Peyer's patch (tissue), 4 donors: ENCODE data around the gene EDEM1. TPM values are rescaled to one million over a fixed set of nuclear protein-coding genes. Genes with fewer than 3 reads are reported as not detected.
"Not testable (repeated sequence)": the region's sequence is repeated elsewhere in the genome, so short reads cannot be mapped to it uniquely, and the experiment has no call there.

Source experiments
- DNase-seq, 3 donors: peaks; one replicate each; pipeline ENCODE4 v3.0.0-alpha.2; 2017 to 2019
- H3K27ac ChIP-seq, 4 donors: fragments of 200-600 bp; sonication (generic); one replicate each; pipeline ENCODE4 v1.5.1; 2016 to 2019
- H3K27me3 ChIP-seq, 2 donors: fragments of 200-600 bp; sonication (generic); one replicate each; pipeline ENCODE4 v1.5.1; 2019
- H3K36me3 ChIP-seq, 3 donors: fragments of 200-600 bp; sonication (generic); one replicate each; pipeline ENCODE4 v1.5.1; 2016 to 2019
- H3K4me1 ChIP-seq, 4 donors: fragments of 200-600 bp; sonication (generic); one replicate each; pipeline ENCODE4 v1.5.1; 2016 to 2019
- H3K4me3 ChIP-seq, 4 donors: fragments of 200-600 bp; sonication (generic); 1 replicate in 3 of 4; 2 replicates in 1 of 4; pipeline ENCODE4 v1.5.1; 2016 to 2019; ENCODE audit warnings: mild to moderate bottlenecking in 1 of 4
- H3K9me3 ChIP-seq, 4 donors: fragments of 200-600 bp; sonication (generic); one replicate each; pipeline ENCODE4 v1.5.1; 2016 to 2019; ENCODE audit warnings: mild to moderate bottlenecking in 1 of 4
- CTCF ChIP-seq, 6 experiments: fragments of 450-650 bp in 4 of 6; fragments of 200-600 bp in 2 of 6; sonication (generic) in 1 of 6; IDR thresholded peaks; one replicate each; pipeline ENCODE4 v1.5.1; 2017 to 2019; ENCODE audit warnings: antibody characterized with exemption in 6 of 6, mild to moderate bottlenecking in 3 of 6, moderate library complexity in 1 of 6
- POLR2A ChIP-seq, 2 donors: fragments of 450-650 bp; IDR thresholded peaks; one replicate each; pipeline ENCODE4 v1.5.1; 2017; ENCODE audit warnings: antibody characterized with exemption in 2 of 2, mild to moderate bottlenecking in 2 of 2, moderate library complexity in 2 of 2
- total RNA-seq, 4 donors: library from RNA; depleted of rRNA; stranded (reverse); fragments of >200 nt; gene quantifications; one replicate each; pipeline ENCODE4 v1.1.0, GENCODE V29; 2016

EDEM1 gene
- total RNA-seq, 4 donors from 2014 or later: 50.1 to 118 (median 58.8) TPM

GRCh38 chr3:5143464-5143863 lies 44.0 kb upstream of the EDEM1 start:
- H3K27ac ChIP-seq: no peak overlapping the region
- H3K4me1 ChIP-seq: peaks cover 0 to 8% (median 0%) of the 10 kb centered on the region in 4 donors
- DNase-seq: no peak
- no peaks in the 10 kb centered on the region for H3K36me3 ChIP-seq
- H3K9me3 ChIP-seq: no peaks in the 10 kb centered on the region
- H3K4me3 ChIP-seq: no peak overlapping the region
- no peaks in the 10 kb centered on the region for H3K27me3 ChIP-seq
- TF ChIP-seq POLR2A (IDR thresholded peaks at IDR 0.05): no peak
- TF ChIP-seq CTCF (IDR thresholded peaks at IDR 0.05): no peak

- H3K27me3 ChIP-seq: no peaks in the 10 kb centered on the region
- no peaks in the 10 kb centered on the region for H3K36me3 ChIP-seq
- H3K27ac ChIP-seq: no peak overlapping the region
- no peak overlapping the region for H3K4me3 ChIP-seq
- DNase-seq: no peak
- TF ChIP-seq POLR2A (IDR thresholded peaks at IDR 0.05) (no peak), CTCF (IDR thresholded peaks at IDR 0.05) (no peak)
- H3K9me3 ChIP-seq: no peaks in the 10 kb centered on the region
- peaks cover 0 to 12% (median 0%) of the 10 kb centered on the region in 4 donors for H3K4me1 ChIP-seq
These were observed 43.1 kb upstream of the EDEM1 start for GRCh38 chr3:5144316-5144994.

- H3K4me1 ChIP-seq: peaks cover 0 to 12% (median 0%) of the 10 kb centered on the region in 4 donors
- no peaks in the 10 kb centered on the region for H3K9me3 ChIP-seq
- no peaks in the 10 kb centered on the region for H3K36me3 ChIP-seq
- H3K27me3 ChIP-seq: no peaks in the 10 kb centered on the region
- TF ChIP-seq POLR2A (IDR thresholded peaks at IDR 0.05): no peak
- TF ChIP-seq CTCF (IDR thresholded peaks at IDR 0.05): no peak
- H3K27ac ChIP-seq: no peak overlapping the region
- H3K4me3 ChIP-seq: no peak overlapping the region
- no peak for DNase-seq
These were observed 42.4 kb upstream of the EDEM1 start for GRCh38 chr3:5145120-5145519.

- H3K27ac ChIP-seq, DNase-seq, H3K4me3 ChIP-seq, H3K9me3 ChIP-seq, H3K36me3 ChIP-seq, H3K27me3 ChIP-seq: not testable (repeated sequence)
- H3K4me1 ChIP-seq: peaks cover 0 to 12% (median 0%) of the 10 kb centered on the region in 4 donors
These were observed 40.4 kb upstream of the EDEM1 start for GRCh38 chr3:5147152-5147551.

- no peaks in the 10 kb centered on the region for H3K9me3 ChIP-seq
- no peak overlapping the region for H3K4me3 ChIP-seq
- no peak overlapping the region for H3K27ac ChIP-seq
- H3K4me1 ChIP-seq: peaks cover 0 to 7% (median 0%) of the 10 kb centered on the region in 4 donors
- H3K27me3 ChIP-seq: no peaks in the 10 kb centered on the region
- DNase-seq: no peak
- no peak for TF ChIP-seq POLR2A (IDR thresholded peaks at IDR 0.05)
- TF ChIP-seq CTCF (IDR thresholded peaks at IDR 0.05): no peak
- H3K36me3 ChIP-seq: no peaks in the 10 kb centered on the region
These were observed 38.1 kb upstream of the EDEM1 start for GRCh38 chr3:5149306-5149880.

GRCh38 chr3:5151586-5151985 lies 35.9 kb upstream of the EDEM1 start:
- TF ChIP-seq CTCF (IDR thresholded peaks at IDR 0.05): no peak
- TF ChIP-seq POLR2A (IDR thresholded peaks at IDR 0.05): no peak

More at GRCh38 chr3:5151586-5151985, 35.9 kb upstream of the EDEM1 start:
- Histone ChIP-seq H3K27me3 (no peaks in the 10 kb centered on the region), H3K27ac (no peak overlapping the region), H3K36me3 (no peaks in the 10 kb centered on the region), H3K9me3 (no peaks in the 10 kb centered on the region), H3K4me1 (peaks cover 0 to 7% (median 0%) of the 10 kb centered on the region in 4 donors), H3K4me3 (no peak overlapping the region)
- DNase-seq: no peak
